ENCODE measurements around the gene CSNK1E.

Gene CSNK1E

DNA sequence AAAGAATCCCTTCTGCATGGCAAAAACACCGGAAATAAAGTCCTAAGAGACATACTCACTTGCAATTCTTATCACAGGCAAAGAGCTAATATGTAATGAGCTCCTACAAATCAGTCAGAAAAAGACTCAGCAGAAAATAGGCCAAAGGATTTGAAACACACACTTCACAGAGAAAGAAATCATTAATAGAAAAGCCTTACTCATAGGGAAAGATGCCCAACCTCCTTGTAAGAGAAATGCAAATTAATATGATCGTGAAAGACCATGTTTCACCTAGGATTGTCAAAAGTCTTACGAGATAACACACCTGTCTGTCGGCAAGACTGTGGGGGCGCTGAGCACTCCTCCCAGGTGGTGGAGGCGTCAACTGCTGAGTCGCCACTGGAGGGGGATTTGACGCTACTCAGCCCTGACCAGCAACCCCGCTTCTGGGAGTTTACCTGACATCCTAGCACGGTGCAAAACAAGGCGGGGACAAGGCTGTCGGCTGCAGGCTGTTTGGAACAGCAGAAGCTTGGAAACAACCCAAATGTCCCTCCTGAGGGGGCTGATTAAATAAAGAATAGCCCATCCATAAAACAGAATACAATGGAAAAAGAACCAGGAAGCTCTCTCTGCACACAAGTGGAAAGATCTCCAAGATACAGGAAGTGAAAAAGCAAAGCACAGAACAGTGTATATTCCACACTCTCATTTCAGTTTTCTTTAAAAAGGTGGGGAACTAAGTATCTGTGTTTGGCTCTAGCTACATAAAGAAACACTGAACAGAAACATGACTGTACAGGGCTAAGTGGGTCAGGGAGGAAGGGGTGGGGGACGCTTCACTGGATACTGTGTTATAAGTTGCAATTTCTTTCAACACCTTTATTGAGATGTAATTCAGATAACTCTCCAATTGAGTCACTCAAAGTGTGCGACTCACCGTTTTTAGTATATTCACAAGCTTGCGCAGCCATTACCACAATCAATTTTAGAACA, 11.5 kb downstream of the CSNK1E start:
- FAIRE-seq = no peak

DNA sequence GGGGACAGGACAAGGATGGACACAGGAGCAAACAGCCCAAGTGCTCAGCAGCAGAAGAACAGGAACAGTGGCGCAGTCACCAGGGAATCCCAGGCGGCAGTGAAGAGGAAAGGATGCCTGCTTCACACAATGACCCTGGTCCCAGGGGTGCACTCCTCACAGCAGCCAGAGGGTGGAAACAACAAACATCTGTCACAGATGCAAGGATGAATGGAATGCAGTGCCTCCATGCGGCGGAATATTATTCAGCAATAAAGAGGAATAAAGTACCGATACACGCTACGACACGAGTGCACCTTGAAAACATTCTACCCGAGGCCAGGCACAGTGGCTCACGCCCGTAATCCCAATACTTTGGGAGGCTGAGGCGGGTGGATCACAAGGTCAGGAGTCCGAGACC, 12.7 kb downstream of the CSNK1E start:
- FAIRE-seq = no peak

DNA sequence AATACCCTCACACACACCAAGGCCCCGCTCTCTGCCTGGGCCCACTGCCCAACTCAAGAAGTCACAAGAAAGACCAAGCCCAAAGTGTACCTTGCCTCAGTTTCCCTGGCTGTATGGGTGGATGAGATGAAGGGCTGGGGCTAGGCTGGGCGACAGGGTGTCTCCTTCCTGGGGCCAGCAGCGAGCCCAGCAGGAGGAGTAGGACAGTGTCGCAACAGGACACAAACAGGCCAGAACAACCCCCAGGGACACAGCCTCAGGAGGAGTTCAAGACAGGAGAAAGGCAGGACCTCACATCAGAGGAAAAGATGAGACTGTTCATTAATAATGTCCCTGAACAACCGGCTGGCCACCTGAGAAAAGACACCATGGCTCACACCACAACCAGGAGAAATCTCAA, 13.3 kb downstream of the CSNK1E start:
- no peak for FAIRE-seq

DNA sequence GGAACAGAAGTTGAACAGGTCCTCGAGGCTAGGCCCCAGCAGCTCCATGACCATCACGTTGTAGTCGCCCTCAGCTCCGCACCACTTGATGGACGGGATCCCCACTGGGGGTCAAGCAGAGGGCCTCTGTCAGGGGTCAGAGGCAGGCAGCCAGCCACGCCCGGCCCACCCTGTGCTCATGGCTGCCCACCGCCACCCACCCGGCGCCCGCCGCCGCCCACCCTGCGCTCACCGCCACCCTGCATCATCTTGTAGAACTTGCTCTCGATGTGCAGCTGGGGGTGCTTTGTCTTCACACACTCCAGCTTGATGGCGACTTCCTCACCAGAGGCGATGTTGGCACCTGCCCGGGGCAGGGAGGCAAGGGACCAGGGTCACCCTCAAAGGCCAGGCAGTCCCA, 14.3 kb downstream of the CSNK1E start:
- FAIRE-seq = no peak

DNA sequence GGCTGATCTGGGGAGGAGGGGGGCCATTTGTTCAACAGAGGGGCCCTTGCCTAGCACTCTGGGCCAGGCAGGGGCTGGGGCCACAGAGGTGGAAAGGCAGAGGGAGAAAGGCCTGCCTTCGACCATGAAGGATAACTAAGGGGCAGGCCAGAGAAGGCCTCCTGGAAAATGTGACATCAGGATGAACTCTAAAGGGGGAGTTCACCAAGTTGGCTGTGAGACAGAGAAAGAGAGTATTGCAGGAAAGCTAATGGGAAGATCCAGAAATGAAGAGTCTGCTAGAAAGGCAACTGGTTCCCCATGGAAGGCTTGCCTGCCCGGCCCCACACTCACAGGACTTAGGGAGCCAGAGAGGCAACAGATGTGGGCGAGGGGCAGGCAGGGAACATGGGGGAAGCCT, 16.3 kb downstream of the CSNK1E start:
- no peak for FAIRE-seq

DNA sequence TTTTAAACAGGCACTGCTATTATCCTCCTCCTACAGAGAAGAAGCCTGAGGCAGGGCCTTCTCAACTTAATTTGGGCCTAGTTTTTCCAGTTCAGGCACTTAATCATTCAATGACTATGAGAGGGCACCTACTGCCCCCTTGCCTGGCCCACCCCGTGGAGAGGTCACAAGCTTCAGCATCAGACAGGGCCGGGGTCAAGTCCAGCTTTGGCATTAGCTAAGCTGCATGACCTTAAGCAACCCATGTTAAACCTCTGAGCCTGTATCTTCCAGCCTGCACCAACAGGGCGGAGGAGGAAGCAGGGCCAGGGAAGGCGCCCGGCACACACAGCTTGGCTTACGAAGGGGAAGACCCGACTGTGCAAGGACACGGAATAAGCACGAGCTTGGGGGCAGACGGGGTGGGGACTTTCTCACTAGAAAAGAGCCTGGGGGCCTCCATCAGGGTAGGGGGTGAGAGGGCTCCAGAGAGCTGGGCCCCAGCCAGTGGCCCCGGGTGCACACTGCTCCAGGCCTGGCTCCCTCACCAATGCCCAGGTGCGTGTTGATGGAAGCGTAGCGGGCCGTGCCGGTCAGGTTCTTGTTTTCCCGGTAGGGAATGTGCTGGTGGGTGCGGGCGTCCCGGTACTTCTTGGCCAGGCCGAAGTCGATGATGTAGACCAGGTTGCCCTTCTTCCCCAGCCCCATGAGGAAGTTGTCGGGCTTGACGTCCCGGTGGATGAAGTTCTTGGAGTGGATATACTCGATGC, 16.9 kb downstream of the CSNK1E start:
- FAIRE-seq = no peak

DNA sequence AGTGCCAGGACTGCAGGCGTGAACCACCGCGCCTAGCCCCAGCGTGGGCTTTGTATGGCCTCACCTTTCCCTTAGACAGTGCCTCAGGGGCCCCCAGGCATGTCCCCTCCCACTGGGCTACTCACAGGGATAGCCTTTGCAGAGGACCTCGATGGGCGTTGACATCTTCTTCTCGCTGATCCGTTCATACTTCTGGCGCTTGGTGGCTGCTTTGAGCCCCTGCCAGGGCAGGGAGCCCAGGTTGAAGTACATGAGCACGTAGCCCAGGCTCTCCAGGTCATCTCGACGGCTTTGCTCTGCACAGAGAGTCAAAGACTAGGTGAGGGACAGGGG, 17.5 kb downstream of the CSNK1E start:
- FAIRE-seq = no peak

DNA sequence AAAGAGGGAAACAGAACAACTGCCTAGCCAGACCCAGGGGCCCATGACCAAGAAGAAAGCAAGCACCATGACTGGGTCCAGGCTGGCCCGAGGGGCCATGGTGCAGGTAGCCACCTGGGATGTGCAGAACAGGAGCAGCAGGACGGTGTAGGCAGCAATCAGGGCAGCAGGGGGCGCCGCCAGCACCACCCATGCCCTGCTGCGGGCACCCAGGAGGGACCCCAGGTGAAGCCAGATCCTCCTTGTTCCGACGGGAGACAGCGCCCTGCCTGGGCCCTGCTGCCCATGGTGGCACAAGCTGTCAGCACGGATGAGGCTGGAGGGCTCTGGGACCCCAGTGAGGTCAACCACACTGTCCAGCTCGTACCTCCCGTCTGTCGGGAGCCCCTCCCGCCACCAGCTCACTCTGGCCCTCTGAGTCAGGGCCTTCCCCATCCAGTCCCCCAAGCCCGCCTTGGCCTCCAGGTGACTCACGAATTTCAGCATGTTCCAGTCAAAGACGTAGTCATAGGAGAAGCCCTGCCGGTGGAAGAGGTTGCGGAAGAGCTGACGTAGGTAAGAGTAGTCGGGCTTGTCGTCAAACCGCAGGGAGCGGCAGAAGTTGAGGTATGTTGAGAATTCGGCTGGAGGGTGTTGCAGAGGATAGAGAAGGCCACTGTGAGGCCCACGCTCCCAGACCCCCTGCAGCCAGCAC, 18.8 kb downstream of the CSNK1E start:
- FAIRE-seq = no peak

DNA sequence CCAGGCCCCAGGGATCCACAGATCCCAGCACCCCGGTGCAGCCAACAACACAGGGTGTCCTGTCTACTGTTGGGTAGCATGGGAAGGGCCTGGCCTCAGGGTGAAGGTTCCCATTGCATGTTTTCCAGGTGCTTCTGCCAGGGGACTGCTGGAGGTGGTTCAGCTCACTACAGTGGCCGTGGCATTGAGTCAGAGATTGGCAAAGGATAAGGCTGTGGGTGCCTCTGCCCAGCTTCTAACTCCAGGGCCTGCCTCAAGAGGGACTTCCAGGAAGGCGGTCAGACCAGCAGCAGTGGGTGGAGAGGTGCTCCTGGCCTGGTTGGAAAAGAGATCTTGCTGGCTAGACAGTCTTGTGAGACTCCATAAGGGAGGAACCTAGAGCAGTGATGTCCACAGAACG, 20.9 kb downstream of the CSNK1E start:
- no peak for FAIRE-seq

DNA sequence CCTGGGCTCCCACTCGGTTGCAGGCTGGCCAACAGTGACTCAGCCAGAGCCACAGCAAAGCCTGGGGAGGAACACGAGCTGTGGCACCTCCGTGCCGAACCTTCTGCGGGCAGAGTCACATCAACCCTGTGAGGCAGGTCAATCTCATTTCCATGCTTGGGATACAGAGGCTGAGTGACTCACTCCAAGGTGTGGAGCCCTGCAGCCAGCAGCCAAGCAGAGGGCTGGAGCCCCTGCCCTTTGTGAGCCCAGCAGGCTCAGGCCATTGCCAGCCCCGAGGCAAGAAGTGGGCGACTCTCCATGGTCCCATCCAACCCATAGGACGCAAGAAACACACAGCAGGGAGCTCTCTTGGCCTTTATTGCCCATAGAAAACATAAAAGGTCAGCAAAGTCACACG, 21.4 kb downstream of the CSNK1E start:
- no peak for FAIRE-seq

DNA sequence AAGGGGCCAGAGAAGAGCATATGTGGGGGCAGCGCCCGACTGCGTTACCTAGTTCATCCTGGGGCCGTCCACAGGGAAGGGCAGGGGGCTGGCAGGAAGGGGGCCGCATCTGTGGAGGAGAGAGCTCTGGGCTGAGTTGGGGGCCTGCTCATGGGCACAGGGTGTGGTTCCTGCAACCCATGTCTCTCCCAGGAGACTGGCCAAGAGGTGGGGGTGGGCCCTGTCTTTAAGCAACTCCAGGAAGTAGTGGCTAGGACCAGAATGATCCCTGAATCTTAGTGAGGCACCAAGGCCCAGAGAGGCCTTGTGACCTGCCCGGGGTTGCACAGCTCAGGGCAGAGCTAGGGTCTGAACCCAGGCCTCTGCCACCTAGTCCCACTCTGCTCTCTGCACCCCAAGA, 21.9 kb downstream of the CSNK1E start:
- no peak for FAIRE-seq

DNA sequence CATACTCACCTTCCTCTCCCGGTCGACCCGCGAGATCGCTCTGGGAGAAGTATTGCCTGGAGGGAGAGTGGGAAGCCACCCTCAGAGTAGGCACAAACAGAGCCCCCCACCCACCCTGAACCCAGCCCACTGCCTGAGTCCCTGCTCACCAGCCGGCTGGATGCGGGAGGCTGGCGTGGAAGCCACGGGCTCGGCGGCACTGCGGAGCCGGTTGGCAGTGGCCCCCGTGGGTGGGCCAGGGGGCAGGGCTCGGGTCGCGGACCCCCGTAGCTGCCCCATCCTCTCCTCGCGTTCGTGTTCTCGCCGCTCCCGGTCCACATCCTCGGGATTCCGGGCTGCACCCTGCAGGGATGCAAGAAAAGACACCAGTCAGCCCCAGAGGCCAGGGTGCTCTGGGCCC, 23.0 kb downstream of the CSNK1E start:
- no peak for FAIRE-seq

DNA sequence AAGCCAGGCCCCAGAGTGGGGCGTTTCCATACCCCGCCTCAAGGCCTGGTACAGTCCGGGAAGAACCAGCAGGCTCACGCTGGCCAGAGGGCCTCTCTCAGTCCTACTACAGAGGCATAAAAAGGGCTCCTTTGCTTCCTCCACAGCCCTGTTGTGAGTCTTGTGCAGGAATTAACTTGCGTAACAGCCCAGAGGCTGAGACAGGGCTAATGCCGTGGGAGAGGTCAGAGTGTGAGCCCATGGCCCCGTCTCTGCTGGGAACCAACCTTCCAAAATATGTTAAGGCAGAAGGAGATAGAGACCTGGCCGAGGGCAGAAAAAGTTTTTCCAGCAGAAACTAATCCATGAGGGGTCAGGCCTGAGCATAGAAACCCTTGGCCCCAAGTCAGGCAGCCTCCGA, 24.5 kb downstream of the CSNK1E start:
- FAIRE-seq = no peak

DNA sequence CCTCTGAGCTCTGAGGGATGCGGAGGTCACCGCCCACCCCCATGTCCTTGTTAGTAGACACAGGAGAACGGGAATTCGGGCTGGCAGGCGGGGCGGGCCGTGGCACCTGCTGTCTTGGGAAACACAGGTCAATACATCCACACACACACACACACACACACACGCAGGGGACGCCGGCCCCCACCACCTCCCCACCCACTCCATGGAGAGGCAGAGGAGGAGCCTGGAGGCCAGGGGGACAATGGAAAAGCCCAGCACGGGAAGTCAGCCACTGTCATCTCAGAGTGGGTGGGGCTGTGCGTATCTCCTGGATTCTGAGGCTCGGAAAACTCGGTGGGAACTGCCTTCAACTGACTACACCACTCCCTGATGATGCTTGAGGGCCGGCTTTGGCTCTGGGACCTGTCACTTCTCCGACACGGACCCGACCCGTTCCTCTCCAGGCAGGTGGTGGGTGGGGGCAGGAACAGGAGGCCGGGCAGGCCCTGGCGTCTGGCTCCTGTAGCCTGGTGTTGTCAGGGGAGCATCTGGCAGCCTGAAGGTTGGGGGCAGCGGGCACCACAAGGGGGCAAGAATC, 25.9 kb downstream of the CSNK1E start:
- FAIRE-seq = no peak

DNA sequence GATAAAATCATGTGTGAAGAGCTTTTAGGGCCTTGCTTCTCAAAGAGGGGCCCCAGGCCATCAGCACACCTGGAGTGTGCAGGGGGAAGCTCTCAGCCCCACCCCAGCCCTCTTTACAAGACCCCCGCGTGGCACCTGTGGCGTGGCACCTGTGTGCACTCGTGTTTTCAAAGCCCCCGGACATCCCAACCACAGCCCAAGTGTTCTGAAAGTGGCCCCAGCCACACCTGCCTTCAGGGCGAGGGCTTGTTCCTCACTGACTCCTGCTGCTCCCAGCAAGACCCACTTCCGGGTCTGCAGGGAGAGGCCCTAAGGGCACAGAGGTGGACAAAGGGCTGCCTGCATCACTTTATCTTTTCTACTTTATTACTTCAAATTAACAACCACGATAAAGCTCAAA, 26.9 kb downstream of the CSNK1E start:
- no peak for FAIRE-seq

DNA sequence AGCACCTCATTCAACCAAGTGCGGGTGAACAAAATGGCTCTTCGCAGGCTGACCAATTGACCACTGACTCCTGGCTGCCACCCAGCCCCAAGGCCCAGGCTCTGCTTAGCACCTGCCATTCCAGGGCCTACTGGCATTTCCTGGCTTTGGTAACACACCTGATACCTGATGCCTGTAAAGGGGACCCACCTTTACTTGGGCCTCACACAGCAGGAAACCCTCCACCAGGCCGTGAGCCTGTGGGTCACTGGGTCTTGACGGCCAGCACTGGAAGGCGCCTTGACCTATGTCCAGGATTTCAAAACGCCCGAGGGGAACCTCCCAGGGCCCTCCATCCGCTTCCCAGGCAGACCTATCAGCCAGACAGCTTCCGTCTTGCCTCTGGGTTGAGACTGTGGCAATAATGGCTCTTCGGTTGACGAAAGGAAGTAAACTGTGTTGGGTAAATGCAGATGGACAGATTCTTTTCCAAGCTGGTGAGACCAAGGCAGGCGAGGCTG, 27.6 kb downstream of the CSNK1E start:
- no peak for FAIRE-seq

DNA sequence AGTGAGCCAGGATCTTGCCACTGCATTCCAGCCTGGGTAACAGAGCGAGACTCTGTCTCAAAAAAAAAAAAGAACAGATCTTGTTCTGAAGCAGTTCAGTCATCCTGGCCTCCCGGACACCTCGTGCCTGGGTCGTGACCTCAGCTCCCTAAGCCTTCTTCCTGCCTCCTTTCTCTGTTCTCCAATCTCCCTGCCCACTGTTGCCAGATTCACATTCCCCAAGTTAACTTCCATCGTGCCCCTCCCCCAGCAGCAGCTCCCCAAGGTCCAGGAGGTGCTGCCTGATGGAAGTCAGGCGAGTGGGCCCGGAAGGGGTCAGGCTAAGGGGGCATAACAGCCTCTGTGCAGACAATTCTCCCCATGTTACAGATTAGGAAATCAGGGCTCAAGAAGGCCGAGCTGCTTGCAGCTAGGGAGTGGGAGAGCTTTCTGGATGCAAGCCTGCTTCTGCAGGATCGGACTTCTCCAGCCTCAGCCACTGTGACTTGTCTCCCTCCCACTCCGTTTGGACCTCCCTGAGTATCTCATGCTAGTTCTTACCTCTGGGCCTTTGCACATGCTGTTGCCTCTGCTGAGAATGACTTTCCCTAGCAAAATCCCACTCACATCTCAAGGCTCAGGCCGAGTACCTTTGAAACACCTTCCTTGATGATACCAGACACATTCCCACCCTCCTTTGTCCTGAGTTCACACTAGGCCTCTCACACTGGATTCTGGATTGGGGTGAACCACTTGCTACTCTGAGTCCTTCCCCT, 30.1 kb downstream of the CSNK1E start:
- FAIRE-seq = no peak

DNA sequence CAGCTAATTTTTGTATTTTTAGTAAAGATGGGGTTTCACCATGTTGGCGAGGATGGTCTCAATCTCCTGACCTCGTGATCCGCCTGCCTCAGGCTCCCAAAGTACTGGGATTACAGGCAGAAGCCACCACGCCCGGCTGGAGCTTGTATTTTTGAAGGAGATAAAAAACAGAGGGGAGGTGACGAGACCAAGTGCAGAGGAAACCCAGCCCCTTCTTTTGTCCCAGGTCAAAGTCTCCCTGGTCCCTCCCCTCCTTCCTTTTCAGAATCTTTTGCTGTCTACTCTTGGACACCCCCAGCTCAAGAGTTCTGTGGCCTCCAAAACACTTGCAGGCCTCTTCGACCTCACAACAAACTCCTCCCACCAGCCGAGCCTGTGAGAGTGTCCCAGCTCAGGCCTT, 32.2 kb downstream of the CSNK1E start:
- no peak for FAIRE-seq

DNA sequence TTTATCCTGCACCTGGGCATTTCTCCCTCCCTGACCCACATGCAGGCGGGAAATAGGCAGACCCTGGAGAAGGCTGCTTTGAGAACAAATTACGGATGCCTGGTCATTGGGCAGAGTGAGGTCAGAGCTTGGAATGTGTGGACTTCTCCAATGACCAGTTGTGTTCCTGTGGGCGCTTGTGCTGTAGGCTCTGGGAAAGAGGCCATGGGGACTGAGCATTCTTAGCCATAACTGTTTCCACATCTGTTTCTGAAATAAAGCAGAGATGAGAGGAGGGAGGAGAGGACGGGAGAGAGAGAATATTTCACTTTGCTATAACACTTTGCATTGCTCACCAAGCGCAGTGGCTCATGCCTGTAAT, 33.2 kb downstream of the CSNK1E start:
- FAIRE-seq = no peak

DNA sequence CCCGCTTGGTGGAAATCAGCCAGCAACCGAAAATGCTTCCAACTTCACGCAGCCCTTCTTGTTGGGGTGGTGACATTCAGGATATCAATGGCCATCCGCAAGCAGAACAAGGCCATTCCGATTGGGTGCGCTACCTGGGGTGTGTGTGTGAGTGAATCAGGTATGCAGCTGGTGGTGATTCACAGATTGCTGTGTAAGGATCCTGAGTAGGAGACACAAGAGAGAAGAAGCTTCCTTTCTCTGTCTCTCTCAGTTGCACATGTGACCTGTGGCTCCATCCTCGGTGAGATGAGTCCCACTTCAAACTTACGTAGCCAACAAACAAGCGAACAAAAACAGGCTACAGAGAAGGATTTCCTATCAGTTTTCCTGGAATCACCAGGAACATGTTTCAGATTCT, 34.8 kb downstream of the CSNK1E start:
- no peak for FAIRE-seq

DNA sequence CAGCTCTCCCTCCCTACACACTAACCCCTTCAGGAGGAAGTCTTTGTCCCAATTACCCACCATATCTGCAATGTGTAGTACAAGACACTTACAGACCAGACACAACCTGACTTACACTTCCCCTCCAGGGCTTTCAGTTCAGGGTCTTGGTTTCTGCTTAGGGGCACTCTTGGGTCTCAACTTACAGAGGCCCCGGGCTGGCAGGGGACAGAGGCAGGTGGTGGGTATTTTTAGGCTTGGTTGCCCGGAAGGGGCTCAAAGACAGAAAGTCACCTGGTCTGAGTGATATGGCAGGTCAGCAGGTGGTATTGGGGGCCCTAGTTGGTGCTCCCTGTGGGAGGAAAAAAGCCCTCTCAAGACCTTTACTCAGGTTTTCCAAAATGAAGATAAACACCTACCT, 41.1 kb downstream of the CSNK1E start:
- no peak for FAIRE-seq

DNA sequence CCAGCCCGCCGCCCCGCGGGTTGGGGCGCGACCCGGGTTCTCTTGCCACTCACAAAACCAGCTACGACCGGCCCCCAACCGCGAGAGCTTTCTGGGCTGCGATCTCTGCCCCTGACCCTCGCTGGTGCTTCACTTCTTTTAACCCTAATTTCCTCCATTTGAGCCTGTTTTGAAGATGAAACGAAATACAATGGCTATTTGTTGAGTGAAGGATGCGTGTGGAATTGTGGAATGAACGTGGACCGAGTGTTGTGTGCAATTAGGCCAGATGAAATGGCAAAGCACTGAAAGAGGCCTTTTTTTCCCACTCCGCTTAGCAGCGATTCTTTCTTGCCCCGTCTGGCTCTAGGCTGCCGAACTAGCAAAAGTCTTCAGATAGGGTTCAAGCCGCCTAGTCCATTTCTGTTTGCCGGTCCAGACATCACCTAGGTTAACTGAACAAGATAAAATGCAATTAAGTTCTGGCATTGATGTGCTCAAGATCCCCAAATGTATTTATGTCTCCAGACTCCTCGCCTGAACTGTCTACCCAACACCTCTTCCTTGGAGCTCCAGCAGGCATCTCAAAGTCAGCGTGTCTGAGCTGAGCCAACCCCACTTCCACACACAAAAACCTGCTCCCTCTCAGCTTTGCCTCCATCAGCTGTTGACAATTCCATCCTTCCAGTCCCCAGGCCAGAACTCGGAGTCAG, 44.0 kb downstream of the CSNK1E start:
- no peak for FAIRE-seq

All from G401.6 (cell line).